Brain microvascular endothelial cell (primary cell): ENCODE data around the gene AMZ1.

Experiments used
- DNase-seq: peaks from one replicate; pipeline ENCODE4 v3.0.0-alpha.2; 2020
- H3K27ac ChIP-seq: fragments of 250-450 bp; sonication (Bioruptor Pico); 2 replicates; pipeline ENCODE4 v1.5.1; 2020; ENCODE audit warnings: mild to moderate bottlenecking, moderate library complexity
- H3K27me3 ChIP-seq: fragments of 250-450 bp; sonication (Bioruptor Pico); replicated peaks from 2 replicates; pipeline ENCODE4 v1.5.1; 2020; ENCODE audit warnings: mild to moderate bottlenecking
- H3K36me3 ChIP-seq: fragments of 250-450 bp; sonication (Bioruptor Pico); replicated peaks from 2 replicates; pipeline ENCODE4 v1.5.1; 2020; ENCODE audit warnings: mild to moderate bottlenecking
- H3K4me3 ChIP-seq: 2 replicates; pipeline ENCODE4 v1.5.1; 2011; ENCODE audit warnings: low read depth, mild to moderate bottlenecking, control low read depth, low read length, moderate library complexity
- in situ Hi-C: cut with HindIII; loops from 2 replicates; pipeline ENCODE4 v1.10.0; 2017; ENCODE audit warnings: low sequenced_read_pairs, low pct_ligation_motif_present
- TF ChIP-seq, protein P1 (sequence below): IDR thresholded peaks from 2 replicates; pipeline ENCODE4 v1.5.1; 2011; ENCODE audit warnings: low read depth, mild to moderate bottlenecking, moderate library complexity, low read length, control low read depth, inconsistent platforms; ENCODE audit errors: missing control alignments

AMZ1 gene

GRCh38 chr7:2680256-2680655 is 7.7 kb upstream of the AMZ1 start:
- no peak overlapping the region for H3K27ac ChIP-seq
- no peaks in the 10 kb centered on the region for H3K27me3 ChIP-seq
- no peak overlapping the region for H3K4me3 ChIP-seq
- in situ Hi-C loops: no loop called here
- no peaks in the 10 kb centered on the region for H3K36me3 ChIP-seq
- TF ChIP-seq, protein P1, sequence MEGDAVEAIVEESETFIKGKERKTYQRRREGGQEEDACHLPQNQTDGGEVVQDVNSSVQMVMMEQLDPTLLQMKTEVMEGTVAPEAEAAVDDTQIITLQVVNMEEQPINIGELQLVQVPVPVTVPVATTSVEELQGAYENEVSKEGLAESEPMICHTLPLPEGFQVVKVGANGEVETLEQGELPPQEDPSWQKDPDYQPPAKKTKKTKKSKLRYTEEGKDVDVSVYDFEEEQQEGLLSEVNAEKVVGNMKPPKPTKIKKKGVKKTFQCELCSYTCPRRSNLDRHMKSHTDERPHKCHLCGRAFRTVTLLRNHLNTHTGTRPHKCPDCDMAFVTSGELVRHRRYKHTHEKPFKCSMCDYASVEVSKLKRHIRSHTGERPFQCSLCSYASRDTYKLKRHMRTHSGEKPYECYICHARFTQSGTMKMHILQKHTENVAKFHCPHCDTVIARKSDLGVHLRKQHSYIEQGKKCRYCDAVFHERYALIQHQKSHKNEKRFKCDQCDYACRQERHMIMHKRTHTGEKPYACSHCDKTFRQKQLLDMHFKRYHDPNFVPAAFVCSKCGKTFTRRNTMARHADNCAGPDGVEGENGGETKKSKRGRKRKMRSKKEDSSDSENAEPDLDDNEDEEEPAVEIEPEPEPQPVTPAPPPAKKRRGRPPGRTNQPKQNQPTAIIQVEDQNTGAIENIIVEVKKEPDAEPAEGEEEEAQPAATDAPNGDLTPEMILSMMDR: no peak
- no peak for DNase-seq

GRCh38 chr7:2680792-2681490 is 7.1 kb upstream of the AMZ1 start:
- Histone ChIP-seq H3K27ac (no peak overlapping the region), H3K4me3 (no peak overlapping the region), H3K27me3 (no peaks in the 10 kb centered on the region), H3K36me3 (no peaks in the 10 kb centered on the region)
- TF ChIP-seq, protein P1: peak; percentile 85
- in situ Hi-C loops: no loop called here
- DNase-seq: peak; percentile 53

DNA sequence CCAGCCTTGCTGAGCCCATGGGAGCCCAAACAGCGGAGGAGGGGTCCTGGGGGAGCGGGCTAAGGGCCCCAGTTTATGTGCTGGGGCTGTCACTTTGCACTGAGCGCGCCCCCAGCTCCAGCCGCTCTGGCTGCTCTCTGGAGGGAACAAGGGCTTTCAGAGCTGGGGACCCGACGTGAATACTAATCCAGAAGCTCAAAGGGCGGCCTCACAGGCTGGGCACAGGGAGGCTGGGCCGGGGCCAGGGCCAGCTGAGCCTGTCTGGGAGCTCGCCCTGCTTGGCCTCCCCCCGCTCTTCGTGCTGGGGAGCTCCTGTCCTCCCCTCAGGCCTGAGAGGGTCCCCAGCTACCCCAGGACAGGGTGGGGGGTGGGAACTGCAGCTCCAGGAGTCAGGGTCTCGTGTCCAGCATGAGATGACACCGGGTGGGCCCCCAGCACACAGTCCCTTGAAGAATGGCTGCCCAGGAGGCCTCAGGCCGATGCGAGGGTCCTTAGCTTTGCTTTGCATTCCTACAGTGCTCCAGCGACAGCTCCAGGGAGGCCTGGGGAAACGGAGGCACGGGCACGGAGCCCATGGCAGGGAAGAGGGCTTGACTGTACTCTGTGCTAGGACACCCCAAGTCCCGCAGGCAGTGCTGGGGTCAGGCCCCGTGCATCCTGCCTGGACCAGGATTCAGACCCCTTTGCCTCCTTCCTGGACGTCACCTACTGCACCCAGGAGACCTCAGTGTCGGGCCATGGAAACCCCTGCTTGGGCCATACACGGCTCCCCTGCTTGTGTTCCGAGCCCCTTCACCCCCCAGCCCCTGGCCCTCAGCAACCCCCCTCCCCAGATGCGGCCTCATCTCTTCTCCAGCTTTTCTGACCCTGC is 5.8 kb upstream of the AMZ1 start:
- TF ChIP-seq, protein P1: no peak
- Histone ChIP-seq H3K36me3 (no peaks in the 10 kb centered on the region), H3K4me3 (no peak overlapping the region), H3K27me3 (no peaks in the 10 kb centered on the region), H3K27ac (no peak overlapping the region)
- DNase-seq: no peak
- in situ Hi-C loops: no loop called here

GRCh38 chr7:2684501-2684900 is 3.5 kb upstream of the AMZ1 start:
- no peak overlapping the region for H3K27ac ChIP-seq
- in situ Hi-C loops: no loop called here
- no peak for DNase-seq
- H3K27me3 ChIP-seq: peaks cover 6% of the 10 kb centered on the region
- TF ChIP-seq, protein P1: no peak
- H3K4me3 ChIP-seq: no peak overlapping the region
- H3K36me3 ChIP-seq: no peaks in the 10 kb centered on the region

DNA sequence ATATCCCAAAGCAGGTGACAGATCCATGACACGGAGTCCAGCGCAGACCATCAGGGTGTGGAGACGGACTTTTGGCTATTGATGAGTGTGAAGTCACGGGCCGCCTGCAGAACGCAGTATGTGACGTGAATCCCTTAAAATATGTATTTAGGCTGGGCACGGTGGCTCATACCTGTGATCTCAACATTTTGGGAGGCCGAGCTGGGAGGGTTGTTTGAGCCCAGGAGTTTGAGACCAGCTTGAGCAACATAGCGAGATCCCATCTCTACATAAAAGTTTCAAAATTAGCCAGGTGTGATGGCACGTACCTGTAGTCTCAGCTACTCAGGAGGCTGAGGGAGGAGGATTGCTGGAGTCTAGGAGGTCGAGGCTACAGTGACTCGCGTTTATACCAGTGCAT is 1.9 kb upstream of the AMZ1 start:
- H3K36me3 ChIP-seq: no peaks in the 10 kb centered on the region
- TF ChIP-seq, protein P1: no peak
- H3K4me3 ChIP-seq: no peak overlapping the region
- no peak overlapping the region for H3K27ac ChIP-seq
- H3K27me3 ChIP-seq: peaks cover 6% of the 10 kb centered on the region
- no peak for DNase-seq
- in situ Hi-C loops: no loop called here
